DOHH2 (cell line): Measurements from ENCODE around the gene SLC35E3.
A peak's percentile ranks its signal among the peaks of the same experiment; 100 is the strongest.

Source experiments
- H3F3A ChIP-seq: fragments of 200-600 bp; sonication (generic), shearing (Covaris generic); 2 replicates; pipeline ENCODE4 v1.6.0; 2016; ENCODE audit warnings: antibody characterized with exemption, mild to moderate bottlenecking; ENCODE audit not compliant: control insufficient read depth, insufficient read depth
- H3K27ac ChIP-seq: fragments of 200-600 bp; sonication (generic); 2 replicates; pipeline ENCODE4 v1.5.1; 2014; ENCODE audit warnings: low read depth, mild to moderate bottlenecking, low read length, moderate library complexity
- H3K27me3 ChIP-seq: fragments of 200-600 bp; sonication (generic); 2 replicates; pipeline ENCODE4 v1.6.1; 2014; ENCODE audit warnings: mild to moderate bottlenecking, low read length, mixed read lengths; ENCODE audit not compliant: control insufficient read depth
- H3K36me3 ChIP-seq: fragments of 200-600 bp; sonication (generic); 2 replicates; pipeline ENCODE4 v1.6.1; 2014; ENCODE audit warnings: mild to moderate bottlenecking, low read length, moderate library complexity, mixed read lengths; ENCODE audit not compliant: control insufficient read depth
- H3K4me1 ChIP-seq: fragments of 200-600 bp; sonication (generic); 2 replicates; pipeline ENCODE4 v1.6.1; 2014; ENCODE audit warnings: mild to moderate bottlenecking, low read length, mixed read lengths; ENCODE audit not compliant: control insufficient read depth
- H3K4me2 ChIP-seq: fragments of 200-600 bp; sonication (generic); 2 replicates; pipeline ENCODE4 v1.6.0; 2014; ENCODE audit warnings: mild to moderate bottlenecking, low read length, moderate library complexity
- H3K4me3 ChIP-seq: fragments of 200-600 bp; sonication (generic); 2 replicates; pipeline ENCODE4 v1.5.1; 2014; ENCODE audit warnings: mild to moderate bottlenecking, low read length, mixed read lengths
- H3K79me2 ChIP-seq: fragments of 200-600 bp; sonication (generic); 2 replicates; pipeline ENCODE4 v1.6.1; 2014; ENCODE audit warnings: mild to moderate bottlenecking, low read length, mixed read lengths; ENCODE audit not compliant: control insufficient read depth
- H3K9me2 ChIP-seq: fragments of 200-600 bp; sonication (generic); replicated peaks from 2 replicates; pipeline ENCODE4 v1.6.1; 2014; ENCODE audit warnings: mild to moderate bottlenecking, low read length, mixed read lengths; ENCODE audit not compliant: control insufficient read depth
- H3K9me3 ChIP-seq: fragments of 200-600 bp; sonication (generic); 2 replicates; pipeline ENCODE4 v1.6.1; 2014; ENCODE audit warnings: antibody characterized with exemption, low read length, mixed read lengths; ENCODE audit not compliant: control insufficient read depth, insufficient read depth
- H4K20me1 ChIP-seq: fragments of 200-600 bp; sonication (generic); 2 replicates; pipeline ENCODE4 v1.6.0; 2014; ENCODE audit warnings: low read depth, mild to moderate bottlenecking, antibody characterized with exemption, low read length, moderate library complexity; ENCODE audit not compliant: control insufficient read depth, insufficient read depth
- EZH2phosphoT487 ChIP-seq: fragments of 200-600 bp; sonication (generic); IDR thresholded peaks from 2 replicates; pipeline ENCODE4 v1.6.1; 2017; ENCODE audit warnings: borderline replicate concordance, mild to moderate bottlenecking, antibody characterized with exemption, low read length, moderate library complexity, mixed read lengths
- TF ChIP-seq, protein P1 (sequence below): fragments of 200-600 bp; sonication (generic); IDR thresholded peaks from one replicate; pipeline ENCODE4 v1.5.1; 2014; ENCODE audit warnings: antibody characterized with exemption, mild to moderate bottlenecking, low read depth, low read length; ENCODE audit not compliant: poor library complexity, severe bottlenecking

Gene SLC35E3

DNA sequence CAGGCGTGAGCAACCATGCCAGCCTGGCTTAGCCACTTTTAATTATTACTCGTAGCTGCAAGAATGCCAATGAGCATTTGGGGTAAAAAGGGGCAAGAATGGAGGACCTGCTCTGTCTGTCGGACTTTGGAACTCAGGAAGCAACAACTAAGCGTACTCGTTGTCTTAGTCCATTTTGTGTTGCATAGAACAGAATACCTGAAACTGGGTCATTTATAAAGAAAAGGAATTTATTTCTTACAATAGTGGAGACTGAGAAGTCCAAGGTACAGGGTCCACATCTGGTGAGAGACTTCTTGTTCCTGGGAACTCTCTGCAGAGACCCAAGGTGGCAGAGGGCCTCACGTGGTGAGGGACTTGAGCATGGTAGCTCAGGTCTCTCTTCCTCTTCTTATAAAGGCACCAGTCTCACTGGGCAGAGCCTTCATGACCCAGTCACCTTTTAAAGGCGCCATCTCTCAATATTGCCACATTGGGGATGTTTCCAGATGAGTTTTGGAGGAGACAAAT, 29.2 kb downstream of the SLC35E3 start:
- peak overlapping the region; percentile 94 for H3K27ac ChIP-seq

GRCh38 chr12:68776976-68777610, 31.1 kb downstream of the SLC35E3 start:
- peaks cover 29% of the 10 kb centered on the region for H3F3A ChIP-seq
- peaks cover 67% of the 10 kb centered on the region for H3K4me1 ChIP-seq
- 0 out of 2 replicates have a peak overlapping the region, but pooled peaks have one; percentile 26 for H3K4me3 ChIP-seq
- H3K9me3 ChIP-seq = no peaks in the 10 kb centered on the region
- H3K79me2 ChIP-seq = 0 out of 2 replicates have a peak, but pooled peaks cover 3% of the 10 kb centered on the region
- peak overlapping the region; percentile 23; the same call in 1 of the 2 replicates for H3K4me2 ChIP-seq
- no peaks in the 10 kb centered on the region for H4K20me1 ChIP-seq
- no peaks in the 10 kb centered on the region for H3K9me2 ChIP-seq
- H3K27ac ChIP-seq = peak overlapping the region; percentile 94
- H3K36me3 ChIP-seq = peaks cover 10% of the 10 kb centered on the region
- TF ChIP-seq EZH2phosphoT487 = no peak
- TF ChIP-seq, protein P1, sequence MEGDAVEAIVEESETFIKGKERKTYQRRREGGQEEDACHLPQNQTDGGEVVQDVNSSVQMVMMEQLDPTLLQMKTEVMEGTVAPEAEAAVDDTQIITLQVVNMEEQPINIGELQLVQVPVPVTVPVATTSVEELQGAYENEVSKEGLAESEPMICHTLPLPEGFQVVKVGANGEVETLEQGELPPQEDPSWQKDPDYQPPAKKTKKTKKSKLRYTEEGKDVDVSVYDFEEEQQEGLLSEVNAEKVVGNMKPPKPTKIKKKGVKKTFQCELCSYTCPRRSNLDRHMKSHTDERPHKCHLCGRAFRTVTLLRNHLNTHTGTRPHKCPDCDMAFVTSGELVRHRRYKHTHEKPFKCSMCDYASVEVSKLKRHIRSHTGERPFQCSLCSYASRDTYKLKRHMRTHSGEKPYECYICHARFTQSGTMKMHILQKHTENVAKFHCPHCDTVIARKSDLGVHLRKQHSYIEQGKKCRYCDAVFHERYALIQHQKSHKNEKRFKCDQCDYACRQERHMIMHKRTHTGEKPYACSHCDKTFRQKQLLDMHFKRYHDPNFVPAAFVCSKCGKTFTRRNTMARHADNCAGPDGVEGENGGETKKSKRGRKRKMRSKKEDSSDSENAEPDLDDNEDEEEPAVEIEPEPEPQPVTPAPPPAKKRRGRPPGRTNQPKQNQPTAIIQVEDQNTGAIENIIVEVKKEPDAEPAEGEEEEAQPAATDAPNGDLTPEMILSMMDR = no peak
- H3K27me3 ChIP-seq = no peaks in the 10 kb centered on the region

More for the DNA sequence above, 29.2 kb downstream of the SLC35E3 start:
- TF ChIP-seq, protein P1 = no peak
- TF ChIP-seq EZH2phosphoT487 = no peak
- H3K4me3 ChIP-seq = peak overlapping the region; percentile 33
- no peaks in the 10 kb centered on the region for H3K27me3 ChIP-seq
- peaks cover 32% of the 10 kb centered on the region for H3F3A ChIP-seq
- H3K36me3 ChIP-seq = peaks cover 12% of the 10 kb centered on the region
- 0 out of 2 replicates have a peak, but pooled peaks cover 3% of the 10 kb centered on the region for H3K79me2 ChIP-seq
- no peaks in the 10 kb centered on the region for H3K9me2 ChIP-seq
- peak overlapping the region; percentile 26 for H3K4me2 ChIP-seq
- H3K4me1 ChIP-seq = peaks cover 86% of the 10 kb centered on the region
- no peaks in the 10 kb centered on the region for H4K20me1 ChIP-seq
- H3K9me3 ChIP-seq = no peaks in the 10 kb centered on the region

DNA sequence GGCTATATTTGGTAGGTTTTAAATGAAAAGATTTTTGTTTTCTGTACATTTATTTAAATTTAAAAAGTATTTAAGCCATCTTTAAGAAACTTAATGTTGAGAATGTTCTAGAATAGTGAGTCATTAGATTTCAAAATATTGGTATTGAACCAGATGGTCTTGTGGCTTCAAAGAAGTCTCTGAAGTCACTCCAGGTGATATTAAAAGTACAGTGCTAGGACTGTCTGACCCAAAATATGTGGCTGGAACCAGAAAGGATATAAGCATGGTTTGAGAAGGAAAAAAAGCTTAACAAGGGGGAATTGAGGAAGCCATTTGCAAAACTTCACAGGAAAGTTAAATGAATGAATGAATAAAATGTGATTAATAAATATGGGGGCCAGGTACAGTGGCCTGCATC, 33.3 kb downstream of the SLC35E3 start:
- no peak overlapping the region for H3K4me2 ChIP-seq
- H3K27me3 ChIP-seq = no peaks in the 10 kb centered on the region
- 0 out of 2 replicates have a peak, but pooled peaks cover 3% of the 10 kb centered on the region for H3K79me2 ChIP-seq
- TF ChIP-seq, protein P1 = no peak
- no peak for TF ChIP-seq EZH2phosphoT487
- H3F3A ChIP-seq = peaks cover 10% of the 10 kb centered on the region
- H3K27ac ChIP-seq = no peak overlapping the region
- H4K20me1 ChIP-seq = no peaks in the 10 kb centered on the region
- H3K9me2 ChIP-seq = no peaks in the 10 kb centered on the region
- no peak overlapping the region for H3K4me3 ChIP-seq
- no peaks in the 10 kb centered on the region for H3K9me3 ChIP-seq
- peaks cover 49% of the 10 kb centered on the region for H3K4me1 ChIP-seq
- H3K36me3 ChIP-seq = peaks cover 3% of the 10 kb centered on the region; the same call in 1 of the 2 replicates
